Liver (tissue), 9 donors: ENCODE data around the gene ZC3H18. TPM values are rescaled to one million over a fixed set of nuclear protein-coding genes. Genes with fewer than 3 reads are reported as not detected.

Experiments used
- DNase-seq: peaks from one replicate; pipeline ENCODE4 v3.0.0-alpha.2; 2017; ENCODE audit warnings: low spot score
- H3K27ac ChIP-seq, 2 donors: one replicate each; pipeline ENCODE4 v1.7.0; 2013; ENCODE audit warnings: inconsistent platforms in 2 of 2, low read length in 2 of 2, control low read depth in 1 of 2, low read depth in 1 of 2, mild to moderate bottlenecking in 1 of 2
- H3K27me3 ChIP-seq, 4 donors: one replicate each; pipeline versions ENCODE4 v1.6.1 to v1.7.0; 2013; ENCODE audit warnings: low read length in 3 of 4, inconsistent platforms in 1 of 4, mild to moderate bottlenecking in 1 of 4, moderate library complexity in 1 of 4; ENCODE audit not compliant: control insufficient read depth in 4 of 4, insufficient read depth in 4 of 4
- H3K36me3 ChIP-seq, 4 donors: one replicate each; pipeline versions ENCODE4 v1.6.1 to v1.7.0; 2013; ENCODE audit warnings: low read length in 3 of 4, mild to moderate bottlenecking in 3 of 4, low read depth in 1 of 4, moderate library complexity in 1 of 4; ENCODE audit not compliant: control insufficient read depth in 4 of 4, insufficient read depth in 3 of 4
- H3K4me1 ChIP-seq, 4 donors: one replicate each; pipeline versions ENCODE4 v1.6.1 to v1.7.0; 2013; ENCODE audit warnings: low read length in 3 of 4, mild to moderate bottlenecking in 3 of 4, moderate library complexity in 1 of 4; ENCODE audit not compliant: control insufficient read depth in 4 of 4, insufficient read depth in 4 of 4
- H3K4me3 ChIP-seq, 3 donors: one replicate each; pipeline versions ENCODE4 v1.6.1 to v1.7.0; 2013; ENCODE audit warnings: low read length in 3 of 3, control low read depth in 1 of 3, low read depth in 1 of 3, mild to moderate bottlenecking in 1 of 3
- H3K9ac ChIP-seq, 2 donors: one replicate each; pipeline ENCODE4 v1.7.0; 2013; ENCODE audit warnings: low read length in 2 of 2, mild to moderate bottlenecking in 2 of 2, moderate library complexity in 2 of 2, control low read depth in 1 of 2, low read depth in 1 of 2
- H3K9me3 ChIP-seq, 4 donors: one replicate each; pipeline versions ENCODE4 v1.6.1 to v1.7.0; 2013; ENCODE audit warnings: low read length in 3 of 4; ENCODE audit not compliant: control insufficient read depth in 4 of 4
- CTCF ChIP-seq: fragments of 150-350 bp; IDR thresholded peaks from 2 replicates; pipeline ENCODE4 v1.5.1; 2017; ENCODE audit warnings: improper control_type of control experiment, low read depth, low read length; ENCODE audit not compliant: missing input control
- EGR1 ChIP-seq, 2 donors: IDR thresholded peaks; 2 replicates each; pipeline ENCODE4 v1.6.1; 2016 to 2018; ENCODE audit warnings: antibody characterized with exemption in 2 of 2, low read depth in 2 of 2
- FOXA1 ChIP-seq: IDR thresholded peaks from 2 replicates; pipeline ENCODE4 v1.6.1; 2016; ENCODE audit warnings: antibody characterized with exemption
- GABPA ChIP-seq, 2 donors: IDR thresholded peaks in 1 of 2; conservative IDR thresholded peaks in 1 of 2; 2 replicates each; pipeline ENCODE4 v1.6.1; 2016; ENCODE audit warnings: antibody characterized with exemption in 2 of 2, mild to moderate bottlenecking in 1 of 2, moderate library complexity in 1 of 2
- HNF4A ChIP-seq, 2 donors: conservative IDR thresholded peaks; 2 replicates each; pipeline ENCODE4 v1.6.1; 2016; ENCODE audit warnings: antibody characterized with exemption in 2 of 2, mild to moderate bottlenecking in 2 of 2
- HNF4G ChIP-seq: IDR thresholded peaks from 2 replicates; pipeline ENCODE4 v1.6.1; 2016; ENCODE audit warnings: antibody characterized with exemption
- JUND ChIP-seq, 2 donors: IDR thresholded peaks; 2 replicates each; pipeline ENCODE4 v1.6.1; 2016; ENCODE audit warnings: antibody characterized with exemption in 2 of 2
- MAX ChIP-seq: IDR thresholded peaks from 2 replicates; pipeline ENCODE4 v1.6.1; 2016; ENCODE audit warnings: antibody characterized with exemption
- NR2F2 ChIP-seq: IDR thresholded peaks from 2 replicates; pipeline ENCODE4 v1.6.1; 2016; ENCODE audit warnings: antibody characterized with exemption
- REST ChIP-seq: IDR thresholded peaks from 2 replicates; pipeline ENCODE4 v1.6.1; 2016; ENCODE audit warnings: antibody characterized with exemption, mild to moderate bottlenecking
- RXRA ChIP-seq, 2 donors: IDR thresholded peaks; 2 replicates each; pipeline ENCODE4 v1.6.1; 2017 to 2018; ENCODE audit warnings: antibody characterized with exemption in 2 of 2, mild to moderate bottlenecking in 1 of 2
- SP1 ChIP-seq: IDR thresholded peaks from 2 replicates; pipeline ENCODE4 v1.6.1; 2018; ENCODE audit warnings: antibody characterized with exemption, mild to moderate bottlenecking
- TAF1 ChIP-seq: conservative IDR thresholded peaks from 2 replicates; pipeline ENCODE4 v1.6.1; 2016; ENCODE audit warnings: antibody characterized with exemption, mild to moderate bottlenecking
- YY1 ChIP-seq: IDR thresholded peaks from 2 replicates; pipeline ENCODE4 v1.6.1; 2016; ENCODE audit warnings: antibody characterized with exemption, mild to moderate bottlenecking
- ZBTB33 ChIP-seq: IDR thresholded peaks from 2 replicates; pipeline ENCODE4 v1.6.1; 2016; ENCODE audit warnings: antibody characterized with exemption
- WGBS: extraction: QIAGEN DNeasy Blood & Tissue Kit; methylation state at CpG from one replicate; pipeline ENCODE4 v1.1.7; 2013; 5-methylcytosine and 5-hydroxymethylcytosine counted together
- polyA plus RNA-seq, 2 donors: library from polyadenylated mRNA; stranded (reverse) in 1 of 2; unstranded in 1 of 2; fragments of 200-250 nt in 1 of 2; fragments of >200 nt in 1 of 2; fragmentation: Nextera tagmentation in 1 of 2; extraction: Ambion mirVana in 1 of 2; gene quantifications; one replicate each; pipeline versions ENCODE4 v1.2.1 to v1.2.3, GENCODE V29; 2013 to 2015
- total RNA-seq, 2 donors: library from RNA; depleted of rRNA; stranded (reverse); fragments of >200 nt; gene quantifications; one replicate each; pipeline ENCODE4 v1.2.3, GENCODE V29; 2014
- donor health status: healthy.
- donor health status: healthy.
- donor health status: healthy.
- donor health status: healthy.
- donor health status: healthy.

ZC3H18 gene
- total and polyA plus RNA-seq, 4 donors: 10.2 to 10.9 (median 10.5) TPM

- DNase-seq: no peak
- Histone ChIP-seq H3K27me3 (peaks cover 0 to 3% (median under 1%) of the 10 kb centered on the region in 4 donors), H3K27ac (no peak overlapping the region), H3K4me3 (no peak overlapping the region), H3K9ac (no peak overlapping the region), H3K9me3 (no peaks in the 10 kb centered on the region), H3K36me3 (peaks cover 0 to 2% (median under 1%) of the 10 kb centered on the region in 4 donors), H3K4me1 (no peaks in the 10 kb centered on the region)
- 95% methylated on average over 9 of the region's 9 CpGs for WGBS
- TF ChIP-seq HNF4A (conservative IDR thresholded peaks at IDR 0.05) (no peak), EGR1 (IDR thresholded peaks at IDR 0.05; ENCODE audit: low read depth in 2 of 2) (no peak), TAF1 (no peak)
Measured at GRCh38 chr16:88643644-88643932, 73.4 kb downstream of the ZC3H18 start.

GRCh38 chr16:88645455-88645854 is 75.3 kb downstream of the ZC3H18 start:
- Histone ChIP-seq H3K27ac (no peak overlapping the region), H3K9ac (no peak overlapping the region), H3K4me3 (no peak overlapping the region), H3K9me3 (no peaks in the 10 kb centered on the region), H3K27me3 (no peaks in the 10 kb centered on the region), H3K36me3 (peaks cover 0 to 2% (median under 1%) of the 10 kb centered on the region in 4 donors), H3K4me1 (peaks cover 0 to 11% (median 3%) of the 10 kb centered on the region in 4 donors)
- 91% methylated on average over 16 of the region's 16 CpGs for WGBS
- TF ChIP-seq SP1 (no peak), JUND (IDR thresholded peaks at IDR 0.05) (no peak)
- DNase-seq: no peak

- 90% methylated on average over 23 of the region's 23 CpGs for WGBS
- Histone ChIP-seq H3K4me3 (no peak overlapping the region), H3K27ac (no peak overlapping the region), H3K4me1 (peaks cover 0 to 11% (median 3%) of the 10 kb centered on the region in 4 donors), H3K27me3 (no peaks in the 10 kb centered on the region), H3K9ac (no peak overlapping the region), H3K9me3 (no peaks in the 10 kb centered on the region), H3K36me3 (peaks cover 0 to 2% (median under 1%) of the 10 kb centered on the region in 4 donors)
- no peak for TF ChIP-seq MAX
- no peak for TF ChIP-seq HNF4G
- TF ChIP-seq TAF1: no peak
- TF ChIP-seq YY1: no peak
- TF ChIP-seq EGR1 (IDR thresholded peaks at IDR 0.05; ENCODE audit: low read depth in 2 of 2): no peak
- no peak for TF ChIP-seq FOXA1
- TF ChIP-seq CTCF: no peak
- no peak for TF ChIP-seq RXRA (IDR thresholded peaks at IDR 0.05)
- TF ChIP-seq NR2F2: no peak
- TF ChIP-seq REST: no peak
- no peak for TF ChIP-seq GABPA (IDR thresholded peaks at IDR 0.05 in 1 of 2, conservative IDR thresholded peaks at IDR 0.05 in 1 of 2)
- TF ChIP-seq ZBTB33: no peak
- DNase-seq: no peak
Measured at GRCh38 chr16:88645941-88646340, 75.7 kb downstream of the ZC3H18 start.
